Endothelial cell of umbilical vein (primary cell): Measurements from ENCODE around the gene CTXN2. TPM values are rescaled to one million over a fixed set of nuclear protein-coding genes. Genes with fewer than 3 reads are reported as not detected.

Experiments used
- BruUV-seq: library from RNA; stranded (reverse); fragments of 400-500 nt; replicated peaks from 2 replicates; lab custom pipeline; 2021; lab: Mats Ljungman, UMichigan
- CTCF ChIA-PET: fragments of 300-600, 350-600 bp; sonication (Branson Sonifier 250); formaldehyde crosslinking; loops from one replicate; lab custom pipeline; 2021; ENCODE audit warnings: antibody characterized with exemption, inconsistent platforms; lab: Charles Lee
- POLR2A ChIA-PET: fragments of 300-600, 350-600 bp; sonication (Branson Sonifier 250); formaldehyde crosslinking; loops from one replicate; lab custom pipeline; 2021; ENCODE audit warnings: antibody characterized with exemption, inconsistent platforms; lab: Charles Lee
- DNase-seq: peaks from one replicate; pipeline ENCODE4 v3.0.0-alpha.2; 2011; ENCODE audit warnings: low read depth, low spot score
- FAIRE-seq: peaks from 2 replicates; lab custom pipeline; 2011; peaks lifted over from hg19 to GRCh38; lab: Jason Lieb, UNC
- H2AFZ ChIP-seq: 2 replicates; pipeline ENCODE4 v1.6.0; 2012; ENCODE audit warnings: low read depth, low read length, control low read depth, inconsistent platforms
- H3K27ac ChIP-seq: 2 replicates; pipeline ENCODE4 v1.5.1; 2011; ENCODE audit warnings: low read depth, mild to moderate bottlenecking, control low read depth, low read length, moderate library complexity; ENCODE audit not compliant: insufficient read depth
- H3K27me3 ChIP-seq, 2 experiments: 2 replicates each; pipeline versions ENCODE4 v1.6.0 to v1.6.1; 2011; ENCODE audit warnings: low read length in 2 of 2, mixed read lengths in 1 of 2; ENCODE audit not compliant: control insufficient read depth in 2 of 2, insufficient read depth in 2 of 2
- H3K36me3 ChIP-seq, 2 experiments: 2 replicates in 1 of 2; 3 replicates in 1 of 2; pipeline ENCODE4 v1.5.1; 2011; ENCODE audit warnings: low read length in 2 of 2, mild to moderate bottlenecking in 1 of 2, moderate library complexity in 1 of 2; ENCODE audit not compliant: control insufficient read depth in 2 of 2, insufficient read depth in 2 of 2; ENCODE audit errors: extremely low read depth in 1 of 2
- H3K4me1 ChIP-seq: 3 replicates; pipeline ENCODE4 v1.5.1; 2011; ENCODE audit warnings: mild to moderate bottlenecking, low read length; ENCODE audit not compliant: control insufficient read depth, insufficient read depth; ENCODE audit errors: extremely low read depth
- H3K4me2 ChIP-seq: 2 replicates; pipeline ENCODE4 v1.6.1; 2011; ENCODE audit warnings: low read length, control low read depth, mixed read lengths; ENCODE audit not compliant: insufficient read depth
- H3K4me3 ChIP-seq, 3 experiments: fragments of 200-600 bp in 1 of 3; sonication (generic), shearing (Covaris generic) in 1 of 3; replicated peaks in 1 of 3; 2 replicates each; pipeline ENCODE4 v1.5.1; 2011 to 2016; ENCODE audit warnings: control low read depth in 3 of 3, low read length in 3 of 3, mild to moderate bottlenecking in 2 of 3, inconsistent platforms in 1 of 3, low read depth in 1 of 3, moderate library complexity in 1 of 3; ENCODE audit not compliant: insufficient read depth in 1 of 3
- H3K79me2 ChIP-seq: 2 replicates; pipeline ENCODE4 v1.6.0; 2012; ENCODE audit warnings: low read length, inconsistent platforms; ENCODE audit not compliant: control insufficient read depth, insufficient read depth
- H3K9ac ChIP-seq: replicated peaks from 2 replicates; pipeline ENCODE3; 2011; ENCODE audit warnings: low read length, control low read depth; ENCODE audit not compliant: insufficient read depth; ENCODE audit errors: extremely low read depth
- H3K9me1 ChIP-seq: replicated peaks from 3 replicates; pipeline ENCODE4 v1.6.0; 2011; ENCODE audit warnings: mild to moderate bottlenecking, low read length; ENCODE audit not compliant: control insufficient read depth, insufficient read depth; ENCODE audit errors: extremely low read depth
- H3K9me3 ChIP-seq: replicated peaks from 2 replicates; pipeline ENCODE4 v1.5.1; 2012; ENCODE audit warnings: low read length, inconsistent platforms; ENCODE audit not compliant: control insufficient read depth, insufficient read depth
- H4K20me1 ChIP-seq: replicated peaks from 2 replicates; pipeline ENCODE3; 2011; ENCODE audit warnings: mild to moderate bottlenecking, low read length; ENCODE audit not compliant: control insufficient read depth, insufficient read depth; ENCODE audit errors: extremely low read depth
- EZH2 ChIP-seq: IDR thresholded peaks from 2 replicates; pipeline ENCODE4 v1.6.1; 2012; ENCODE audit warnings: borderline replicate concordance, low read depth, mild to moderate bottlenecking, moderate library complexity, low read length, inconsistent platforms; ENCODE audit not compliant: severe bottlenecking
- FOS ChIP-seq: IDR thresholded peaks from 2 replicates; pipeline ENCODE4 v1.6.1; 2011; ENCODE audit warnings: mild to moderate bottlenecking, low read length, moderate library complexity, borderline replicate concordance; ENCODE audit not compliant: insufficient read depth
- GATA2 ChIP-seq: IDR thresholded peaks from 2 replicates; pipeline ENCODE4 v1.7.0; 2011; ENCODE audit warnings: low read depth, mild to moderate bottlenecking, moderate library complexity, mixed read lengths, low read length; ENCODE audit not compliant: insufficient read length, insufficient read depth
- JUN ChIP-seq: IDR thresholded peaks from 2 replicates; pipeline ENCODE4 v1.6.1; 2011; ENCODE audit warnings: borderline replicate concordance, low read depth; ENCODE audit not compliant: insufficient read length, insufficient read depth
- MYC ChIP-seq: IDR thresholded peaks from one replicate; pipeline ENCODE4 v1.6.1; 2011; ENCODE audit warnings: mild to moderate bottlenecking, low read depth, low read length
- POLR2A ChIP-seq: IDR thresholded peaks from 2 replicates; pipeline ENCODE4 v1.6.1; 2012; ENCODE audit warnings: low read depth, mild to moderate bottlenecking, control low read depth, low read length
- dilution Hi-C: fragments of 300-500 bp; cut with MboI; formaldehyde crosslinking; loops from one replicate; pipeline ENCODE4 v1.15.0; 2019; ENCODE audit warnings: low sequenced_read_pairs; ENCODE audit not compliant: extremely low pct_ligation_motif_present
- intact Hi-C: fragments of 100-400 bp; cut with micrococcal nuclease; formaldehyde crosslinking; loops from one replicate; pipeline ENCODE4 v1.10.0; 2022
- polyA plus RNA-seq, 4 experiments: library from polyadenylated mRNA; depleted of rRNA in 3 of 4; stranded (reverse) in 3 of 4; unstranded in 1 of 4; fragments of >200 nt; gene quantifications; 2 replicates each; pipeline versions ENCODE4 v1.2.1 to v1.2.3, GENCODE V29; 2011 to 2012; ENCODE audit warnings: missing spikeins in 1 of 4
- total RNA-seq: library from RNA; stranded (reverse); gene quantifications from 2 replicates; pipeline ENCODE4 v1.2.3, GENCODE V29; 2021
- TF ChIP-seq, protein P1 (sequence below), 2 donors: IDR thresholded peaks; 1 replicate in 1 of 2; 2 replicates in 1 of 2; pipeline ENCODE4 v1.5.1; 2011; ENCODE audit warnings: low read length in 2 of 2, mild to moderate bottlenecking in 2 of 2, moderate library complexity in 2 of 2, control low read depth in 1 of 2, inconsistent platforms in 1 of 2, low read depth in 1 of 2; ENCODE audit not compliant: insufficient read depth in 1 of 2; ENCODE audit errors: extremely low read depth in 1 of 2

Gene CTXN2
- total and polyA plus RNA-seq, 2 donors (not counting 3 experiments of a cell fraction or from before 2014, with no cell fraction given), result 0.01 TPM; not detected in 1

DNA sequence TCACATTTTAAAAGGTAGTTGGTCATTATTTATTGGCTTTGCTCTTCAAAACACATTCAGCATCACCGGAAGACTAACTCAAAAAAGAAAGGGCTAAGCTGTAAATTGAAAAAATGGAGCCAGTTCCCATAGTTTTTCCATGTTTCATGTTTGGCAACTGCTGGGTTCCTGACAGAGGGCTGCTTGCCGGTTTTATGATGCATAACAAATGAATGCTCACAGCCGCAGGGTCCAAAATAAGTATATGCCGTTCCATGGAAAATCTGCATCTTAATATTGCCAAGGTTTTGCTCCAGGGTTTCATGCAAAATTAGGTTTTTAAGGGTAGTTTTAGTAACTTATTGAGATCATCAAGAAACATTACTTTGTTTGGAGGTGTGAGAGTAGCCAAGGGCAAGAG lies 30.4 kb downstream of the CTXN2 start:
- no TSS peak for BruUV-seq
- no peak overlapping the region for H2AFZ ChIP-seq
- H3K4me3 ChIP-seq, result no peak overlapping the region
- H3K9ac ChIP-seq, result no peak overlapping the region
- H3K79me2 ChIP-seq, result no peaks in the 10 kb centered on the region
- H3K9me3 ChIP-seq, result no peaks in the 10 kb centered on the region
- H3K27ac ChIP-seq, result no peak overlapping the region
- H3K4me2 ChIP-seq, result no peak overlapping the region
- H3K4me1 ChIP-seq, result no peaks in the 10 kb centered on the region
- peak; percentile 46 for FAIRE-seq
- H3K27me3 ChIP-seq, result peaks cover 5 to 8% of the 10 kb centered on the region in 2 experiments
- intact Hi-C loops (no loop called here), dilution Hi-C loops (no loop called here)
- ChIA-PET POLR2A (no interaction called here), CTCF (no interaction called here)
- TF ChIP-seq, protein P1, sequence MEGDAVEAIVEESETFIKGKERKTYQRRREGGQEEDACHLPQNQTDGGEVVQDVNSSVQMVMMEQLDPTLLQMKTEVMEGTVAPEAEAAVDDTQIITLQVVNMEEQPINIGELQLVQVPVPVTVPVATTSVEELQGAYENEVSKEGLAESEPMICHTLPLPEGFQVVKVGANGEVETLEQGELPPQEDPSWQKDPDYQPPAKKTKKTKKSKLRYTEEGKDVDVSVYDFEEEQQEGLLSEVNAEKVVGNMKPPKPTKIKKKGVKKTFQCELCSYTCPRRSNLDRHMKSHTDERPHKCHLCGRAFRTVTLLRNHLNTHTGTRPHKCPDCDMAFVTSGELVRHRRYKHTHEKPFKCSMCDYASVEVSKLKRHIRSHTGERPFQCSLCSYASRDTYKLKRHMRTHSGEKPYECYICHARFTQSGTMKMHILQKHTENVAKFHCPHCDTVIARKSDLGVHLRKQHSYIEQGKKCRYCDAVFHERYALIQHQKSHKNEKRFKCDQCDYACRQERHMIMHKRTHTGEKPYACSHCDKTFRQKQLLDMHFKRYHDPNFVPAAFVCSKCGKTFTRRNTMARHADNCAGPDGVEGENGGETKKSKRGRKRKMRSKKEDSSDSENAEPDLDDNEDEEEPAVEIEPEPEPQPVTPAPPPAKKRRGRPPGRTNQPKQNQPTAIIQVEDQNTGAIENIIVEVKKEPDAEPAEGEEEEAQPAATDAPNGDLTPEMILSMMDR (IDR thresholded peaks at IDR 0.05; ENCODE audit: extremely low read depth in 1 of 2, insufficient read depth in 1 of 2, low read depth in 1 of 2, low read length in 2 of 2), result no peak
- TF ChIP-seq MYC, result no peak
- TF ChIP-seq EZH2, result no peak
- no peak for TF ChIP-seq POLR2A
- TF ChIP-seq GATA2, result no peak
- no peak for TF ChIP-seq JUN
- no peak for TF ChIP-seq FOS
- H3K9me1 ChIP-seq, result no peaks in the 10 kb centered on the region
- H4K20me1 ChIP-seq, result no peaks in the 10 kb centered on the region
- H3K36me3 ChIP-seq, result no peaks in the 10 kb centered on the region
- DNase-seq, result no peak

DNA sequence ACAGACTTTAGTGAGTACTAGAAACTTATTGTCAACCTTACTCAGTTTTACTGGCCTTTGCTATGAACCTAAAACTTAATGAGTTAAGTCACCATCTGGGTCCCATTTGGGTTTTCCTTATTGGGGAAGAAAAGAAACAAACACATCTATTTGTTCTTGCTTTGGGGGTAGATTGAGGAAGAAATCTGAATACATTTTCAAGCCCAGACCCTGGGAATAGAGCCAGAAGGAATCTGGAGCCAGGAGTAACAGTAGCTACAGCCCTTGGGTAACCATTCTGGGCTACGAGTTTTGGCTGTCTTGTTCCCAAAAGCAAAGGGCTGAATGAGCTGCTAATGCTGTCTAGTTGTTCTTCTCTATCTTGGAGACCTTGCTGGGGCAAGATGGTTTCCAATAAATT lies 31.2 kb downstream of the CTXN2 start:
- no peak for DNase-seq
- Histone ChIP-seq H3K4me3 (no peak overlapping the region), H3K9me1 (no peaks in the 10 kb centered on the region), H3K9ac (no peak overlapping the region), H3K36me3 (no peaks in the 10 kb centered on the region), H3K27me3 (peaks cover 5 to 9% of the 10 kb centered on the region in 2 experiments), H3K4me2 (no peak overlapping the region), H3K79me2 (no peaks in the 10 kb centered on the region), H4K20me1 (no peaks in the 10 kb centered on the region), H3K27ac (no peak overlapping the region), H3K9me3 (no peaks in the 10 kb centered on the region), H2AFZ (no peak overlapping the region), H3K4me1 (no peaks in the 10 kb centered on the region)
- CTCF ChIA-PET, result interaction anchor here (1.0 kb wide), 1 partner anchor 11 kb away, joined by 3 read pairs; no protein-coding TSS in a partner anchor
- FAIRE-seq, result no peak
- intact Hi-C loops, result no loop called here
- dilution Hi-C loops, result no loop called here
- BruUV-seq, result no TSS peak
- POLR2A ChIA-PET, result no interaction called here
- TF ChIP-seq POLR2A (no peak), FOS (no peak)
- TF ChIP-seq, protein P1 (IDR thresholded peaks at IDR 0.05; ENCODE audit: extremely low read depth in 1 of 2, insufficient read depth in 1 of 2, low read depth in 1 of 2, low read length in 2 of 2), result no peak
